Nephron (organoid): ENCODE data around the gene SPCS3.

Experiments
- H3K27ac Mint-ChIP-seq, 3 experiments: 2 replicates each; pipeline ENCODE4 v1.8.0; 2020; ENCODE audit warnings: mixed read lengths in 3 of 3, mild to moderate bottlenecking in 2 of 3, moderate library complexity in 1 of 3
- H3K27me3 Mint-ChIP-seq: 2 replicates; pipeline ENCODE4 v1.8.0; 2021; ENCODE audit warnings: low read depth, mild to moderate bottlenecking, moderate library complexity, mixed read lengths
- H3K36me3 Mint-ChIP-seq: 2 replicates; pipeline ENCODE4 v1.8.0; 2020; ENCODE audit warnings: low read depth, mixed read lengths
- H3K4me1 Mint-ChIP-seq: 2 replicates; pipeline ENCODE4 v1.8.0; 2020; ENCODE audit warnings: mixed read lengths
- H3K4me3 Mint-ChIP-seq, 3 experiments: 2 replicates each; pipeline ENCODE4 v1.8.0; 2020; ENCODE audit warnings: mild to moderate bottlenecking in 3 of 3, mixed read lengths in 3 of 3, moderate library complexity in 2 of 3
- H3K9me3 Mint-ChIP-seq: 2 replicates; pipeline ENCODE4 v1.8.0; 2020; ENCODE audit warnings: mixed read lengths
- CTCF ChIP-seq, 3 experiments: fragments of 200-600 bp; sonication (generic); IDR thresholded peaks; one replicate each; pipeline ENCODE4 v1.5.0; 2021; ENCODE audit warnings: antibody characterized with exemption in 3 of 3; ENCODE audit not compliant: unreplicated experiment in 3 of 3

SPCS3 gene

GRCh38 chr4:176357359-176358082 lies 37.8 kb downstream of the SPCS3 start:
- H3K9me3 Mint-ChIP-seq = peaks cover 14% of the 10 kb centered on the region
- peaks cover 9% of the 10 kb centered on the region for H3K36me3 Mint-ChIP-seq
- no peaks in the 10 kb centered on the region for H3K27me3 Mint-ChIP-seq
- no peak overlapping the region for H3K27ac Mint-ChIP-seq
- no peak for TF ChIP-seq CTCF (IDR thresholded peaks at IDR 0.05; ENCODE audit: unreplicated experiment in 3 of 3)
- no peak overlapping the region for H3K4me3 Mint-ChIP-seq
- no peaks in the 10 kb centered on the region for H3K4me1 Mint-ChIP-seq

GRCh38 chr4:176358083-176358469 lies 38.3 kb downstream of the SPCS3 start:
- TF ChIP-seq CTCF (IDR thresholded peaks at IDR 0.05; ENCODE audit: unreplicated experiment in 3 of 3) = no peak
- Mint-ChIP-seq H3K4me1 (no peaks in the 10 kb centered on the region), H3K9me3 (peaks cover 11% of the 10 kb centered on the region), H3K27me3 (no peaks in the 10 kb centered on the region), H3K4me3 (no peak overlapping the region), H3K27ac (no peak overlapping the region), H3K36me3 (peaks cover 6% of the 10 kb centered on the region)

- Mint-ChIP-seq H3K27ac (no peak overlapping the region), H3K27me3 (no peaks in the 10 kb centered on the region), H3K4me3 (no peak overlapping the region), H3K4me1 (no peaks in the 10 kb centered on the region), H3K9me3 (peaks cover 2% of the 10 kb centered on the region), H3K36me3 (no peaks in the 10 kb centered on the region)
- no peak for TF ChIP-seq CTCF (IDR thresholded peaks at IDR 0.05; ENCODE audit: unreplicated experiment in 3 of 3)
Measured at GRCh38 chr4:176359590-176359989, 39.8 kb downstream of the SPCS3 start.

GRCh38 chr4:176360446-176360845 lies 40.7 kb downstream of the SPCS3 start:
- Mint-ChIP-seq H3K27me3 (no peaks in the 10 kb centered on the region), H3K4me3 (no peak overlapping the region), H3K36me3 (no peaks in the 10 kb centered on the region), H3K27ac (no peak overlapping the region), H3K9me3 (peaks cover 5% of the 10 kb centered on the region), H3K4me1 (no peaks in the 10 kb centered on the region)
- TF ChIP-seq CTCF (IDR thresholded peaks at IDR 0.05; ENCODE audit: unreplicated experiment in 3 of 3) = no peak

GRCh38 chr4:176363072-176363471 lies 43.3 kb downstream of the SPCS3 start:
- no peak for TF ChIP-seq CTCF (IDR thresholded peaks at IDR 0.05; ENCODE audit: unreplicated experiment in 3 of 3)
- H3K36me3 Mint-ChIP-seq = no peaks in the 10 kb centered on the region
- peaks cover 12% of the 10 kb centered on the region for H3K9me3 Mint-ChIP-seq
- H3K27ac Mint-ChIP-seq = no peak overlapping the region
- H3K4me3 Mint-ChIP-seq = no peak overlapping the region
- H3K27me3 Mint-ChIP-seq = no peaks in the 10 kb centered on the region
- H3K4me1 Mint-ChIP-seq = no peaks in the 10 kb centered on the region

GRCh38 chr4:176367771-176368465 lies 48.2 kb downstream of the SPCS3 start:
- H3K27me3 Mint-ChIP-seq = no peaks in the 10 kb centered on the region
- H3K27ac Mint-ChIP-seq = no peak overlapping the region
- H3K36me3 Mint-ChIP-seq = no peaks in the 10 kb centered on the region
- peaks cover 12% of the 10 kb centered on the region for H3K9me3 Mint-ChIP-seq
- TF ChIP-seq CTCF (IDR thresholded peaks at IDR 0.05; ENCODE audit: unreplicated experiment in 3 of 3) = no peak
- H3K4me3 Mint-ChIP-seq = no peak overlapping the region
- no peaks in the 10 kb centered on the region for H3K4me1 Mint-ChIP-seq
